ENCODE measurements around the gene HLF.

HLF gene

GRCh38 chr17:55366020-55366481, 101.3 kb downstream of the HLF start:
- no peak for DNase-seq

GRCh38 chr17:55368706-55369105, 103.9 kb downstream of the HLF start:
- DNase-seq = no peak
